ENCODE measurements around the gene TET3. TPM values are rescaled to one million over a fixed set of nuclear protein-coding genes. Genes with fewer than 3 reads are reported as not detected.
A peak's percentile ranks its signal among the peaks of the same experiment; 100 is the strongest.

The TET3 gene
- total and polyA plus RNA-seq, 9 of the 15 experiments (the other 6 are each of a cell fraction or from before 2014, with no cell fraction given) = 0.35 to 16.3 (median 5.5) TPM

DNA sequence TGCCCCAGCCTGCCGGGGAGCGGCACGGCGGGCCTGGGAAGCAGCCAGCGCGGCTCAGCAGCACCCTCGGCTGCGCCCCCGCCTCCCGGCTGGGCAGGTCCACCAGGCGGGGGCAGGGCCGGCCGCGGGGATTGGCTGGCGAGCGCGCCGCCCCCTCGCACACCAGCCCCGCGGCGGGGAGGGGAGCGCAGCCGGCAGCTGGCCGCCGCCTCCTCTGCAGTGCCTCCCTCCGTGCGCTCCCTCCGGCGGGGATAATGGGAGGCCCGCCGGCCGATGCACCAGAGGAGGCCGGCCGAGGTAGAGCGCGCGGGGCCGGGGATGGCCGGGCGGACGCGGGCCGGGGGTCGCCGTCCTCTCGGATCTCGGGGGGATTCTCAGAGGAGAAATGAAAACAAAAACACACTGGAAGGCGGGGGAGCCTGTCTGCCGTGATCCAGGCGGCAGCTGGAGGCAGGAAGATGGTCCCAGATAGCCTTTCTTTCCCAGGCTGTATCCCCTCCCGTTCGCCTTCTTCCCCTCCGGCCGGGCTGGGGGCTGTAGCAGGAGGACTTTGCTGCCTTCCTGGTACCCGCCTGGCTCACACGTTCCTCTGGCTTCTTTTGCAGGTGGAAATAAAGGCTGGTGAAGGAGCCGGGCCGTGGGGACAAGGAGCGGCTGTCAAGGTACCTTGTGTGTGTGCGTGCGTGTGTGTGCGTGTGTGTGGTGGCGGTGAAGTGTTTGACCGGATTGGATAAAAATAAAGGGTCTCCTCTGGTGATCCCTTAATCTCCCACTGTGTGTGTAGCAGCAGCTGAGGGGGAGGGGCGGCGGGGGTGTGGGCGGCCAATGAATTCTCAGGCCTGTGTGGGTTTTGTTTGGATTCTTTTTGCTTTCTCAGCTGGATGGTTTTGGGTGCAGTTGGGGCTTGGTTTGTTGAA, 18.1 kb downstream of the TET3 start (continued):
- TF ChIP-seq SAFB2 (IDR thresholded peaks at IDR 0.05; ENCODE audit: borderline replicate concordance, low read depth, low read length, severe bottlenecking) (no peak), PYGO2 (tag; IDR thresholded peaks at IDR 0.05) (no peak), TCF7L2 (IDR thresholded peaks at IDR 0.05; ENCODE audit: low read depth, low read length) (no peak), NRF1 (conservative IDR thresholded peaks at IDR 0.05 in 1 of 2, IDR thresholded peaks at IDR 0.05 in 1 of 2) (peak in 1 of 2 experiments; percentile 57; a peak in 3 of 4 replicates), L3MBTL2 (IDR thresholded peaks at IDR 0.05) (no peak), FOXA3 (CRISPR knock-in tag; conservative IDR thresholded peaks at IDR 0.05 in 1 of 2, IDR thresholded peaks at IDR 0.05 in 1 of 2) (no peak), ZNF175 (CRISPR knock-in tag; IDR thresholded peaks at IDR 0.05; ENCODE audit: low read depth) (no peak), IFI16 (CRISPR knock-in tag; IDR thresholded peaks at IDR 0.05) (no peak), CXXC5 (CRISPR knock-in tag; IDR thresholded peaks at IDR 0.05) (peak; percentile 84), HDAC2 (IDR thresholded peaks at IDR 0.05) (no peak), HMG20B (CRISPR knock-in tag; IDR thresholded peaks at IDR 0.05) (no peak), SRSF9 (IDR thresholded peaks at IDR 0.05; ENCODE audit: borderline replicate concordance, low read depth, low read length) (no peak), NFXL1 (CRISPR knock-in tag; IDR thresholded peaks at IDR 0.05) (no peak), RFX5 (IDR thresholded peaks at IDR 0.05; ENCODE audit: low read depth, low read length) (no peak), E2F3 (CRISPR knock-in tag; IDR thresholded peaks at IDR 0.05) (no peak), SREBF1 (IDR thresholded peaks at IDR 0.05; ENCODE audit: borderline replicate concordance, low read depth, low read length) (no peak)
- TF ChIP-seq, protein P1, sequence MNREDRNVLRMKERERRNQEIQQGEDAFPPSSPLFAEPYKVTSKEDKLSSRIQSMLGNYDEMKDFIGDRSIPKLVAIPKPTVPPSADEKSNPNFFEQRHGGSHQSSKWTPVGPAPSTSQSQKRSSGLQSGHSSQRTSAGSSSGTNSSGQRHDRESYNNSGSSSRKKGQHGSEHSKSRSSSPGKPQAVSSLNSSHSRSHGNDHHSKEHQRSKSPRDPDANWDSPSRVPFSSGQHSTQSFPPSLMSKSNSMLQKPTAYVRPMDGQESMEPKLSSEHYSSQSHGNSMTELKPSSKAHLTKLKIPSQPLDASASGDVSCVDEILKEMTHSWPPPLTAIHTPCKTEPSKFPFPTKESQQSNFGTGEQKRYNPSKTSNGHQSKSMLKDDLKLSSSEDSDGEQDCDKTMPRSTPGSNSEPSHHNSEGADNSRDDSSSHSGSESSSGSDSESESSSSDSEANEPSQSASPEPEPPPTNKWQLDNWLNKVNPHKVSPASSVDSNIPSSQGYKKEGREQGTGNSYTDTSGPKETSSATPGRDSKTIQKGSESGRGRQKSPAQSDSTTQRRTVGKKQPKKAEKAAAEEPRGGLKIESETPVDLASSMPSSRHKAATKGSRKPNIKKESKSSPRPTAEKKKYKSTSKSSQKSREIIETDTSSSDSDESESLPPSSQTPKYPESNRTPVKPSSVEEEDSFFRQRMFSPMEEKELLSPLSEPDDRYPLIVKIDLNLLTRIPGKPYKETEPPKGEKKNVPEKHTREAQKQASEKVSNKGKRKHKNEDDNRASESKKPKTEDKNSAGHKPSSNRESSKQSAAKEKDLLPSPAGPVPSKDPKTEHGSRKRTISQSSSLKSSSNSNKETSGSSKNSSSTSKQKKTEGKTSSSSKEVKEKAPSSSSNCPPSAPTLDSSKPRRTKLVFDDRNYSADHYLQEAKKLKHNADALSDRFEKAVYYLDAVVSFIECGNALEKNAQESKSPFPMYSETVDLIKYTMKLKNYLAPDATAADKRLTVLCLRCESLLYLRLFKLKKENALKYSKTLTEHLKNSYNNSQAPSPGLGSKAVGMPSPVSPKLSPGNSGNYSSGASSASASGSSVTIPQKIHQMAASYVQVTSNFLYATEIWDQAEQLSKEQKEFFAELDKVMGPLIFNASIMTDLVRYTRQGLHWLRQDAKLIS (CRISPR knock-in tag; IDR thresholded peaks at IDR 0.05) = peak; percentile 63; the same call in 1 of the 2 replicates
- TF ChIP-seq, protein P2, sequence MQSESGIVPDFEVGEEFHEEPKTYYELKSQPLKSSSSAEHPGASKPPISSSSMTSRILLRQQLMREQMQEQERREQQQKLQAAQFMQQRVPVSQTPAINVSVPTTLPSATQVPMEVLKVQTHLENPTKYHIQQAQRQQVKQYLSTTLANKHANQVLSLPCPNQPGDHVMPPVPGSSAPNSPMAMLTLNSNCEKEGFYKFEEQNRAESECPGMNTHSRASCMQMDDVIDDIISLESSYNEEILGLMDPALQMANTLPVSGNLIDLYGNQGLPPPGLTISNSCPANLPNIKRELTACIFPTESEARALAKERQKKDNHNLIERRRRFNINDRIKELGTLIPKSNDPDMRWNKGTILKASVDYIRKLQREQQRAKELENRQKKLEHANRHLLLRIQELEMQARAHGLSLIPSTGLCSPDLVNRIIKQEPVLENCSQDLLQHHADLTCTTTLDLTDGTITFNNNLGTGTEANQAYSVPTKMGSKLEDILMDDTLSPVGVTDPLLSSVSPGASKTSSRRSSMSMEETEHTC (IDR thresholded peaks at IDR 0.05) = no peak
- TF ChIP-seq, protein P3, sequence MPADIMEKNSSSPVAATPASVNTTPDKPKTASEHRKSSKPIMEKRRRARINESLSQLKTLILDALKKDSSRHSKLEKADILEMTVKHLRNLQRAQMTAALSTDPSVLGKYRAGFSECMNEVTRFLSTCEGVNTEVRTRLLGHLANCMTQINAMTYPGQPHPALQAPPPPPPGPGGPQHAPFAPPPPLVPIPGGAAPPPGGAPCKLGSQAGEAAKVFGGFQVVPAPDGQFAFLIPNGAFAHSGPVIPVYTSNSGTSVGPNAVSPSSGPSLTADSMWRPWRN (IDR thresholded peaks at IDR 0.05; ENCODE audit: low read depth) = no peak
- TF ChIP-seq, protein P4, sequence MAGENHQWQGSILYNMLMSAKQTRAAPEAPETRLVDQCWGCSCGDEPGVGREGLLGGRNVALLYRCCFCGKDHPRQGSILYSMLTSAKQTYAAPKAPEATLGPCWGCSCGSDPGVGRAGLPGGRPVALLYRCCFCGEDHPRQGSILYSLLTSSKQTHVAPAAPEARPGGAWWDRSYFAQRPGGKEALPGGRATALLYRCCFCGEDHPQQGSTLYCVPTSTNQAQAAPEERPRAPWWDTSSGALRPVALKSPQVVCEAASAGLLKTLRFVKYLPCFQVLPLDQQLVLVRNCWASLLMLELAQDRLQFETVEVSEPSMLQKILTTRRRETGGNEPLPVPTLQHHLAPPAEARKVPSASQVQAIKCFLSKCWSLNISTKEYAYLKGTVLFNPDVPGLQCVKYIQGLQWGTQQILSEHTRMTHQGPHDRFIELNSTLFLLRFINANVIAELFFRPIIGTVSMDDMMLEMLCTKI (IDR thresholded peaks at IDR 0.05; ENCODE audit: partially characterized antibody) = no peak

Data from K562 (cell line).